ENCODE results near the gene ZPR1.

DNA sequence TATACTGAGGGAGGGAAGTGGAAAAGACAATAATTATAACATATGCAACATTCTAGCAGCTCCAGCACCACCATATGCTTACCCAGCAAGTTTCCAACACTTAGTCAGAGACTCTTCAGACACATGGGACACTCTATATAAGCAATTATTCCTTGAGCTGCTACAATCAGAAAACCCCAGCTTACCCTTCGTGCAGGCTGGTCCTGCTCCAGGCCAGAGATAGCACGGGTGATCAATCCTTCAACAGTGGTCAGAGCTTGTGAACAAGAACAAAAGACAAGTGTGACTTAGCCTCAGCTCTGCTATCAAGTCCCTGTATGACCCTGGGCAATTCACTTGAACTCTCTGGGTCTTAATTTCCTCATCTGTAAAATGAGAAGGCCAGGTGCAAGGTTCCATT is 1.5 kb downstream of the ZPR1 start:
- TF ChIP-seq POLR2A (IDR thresholded peaks at IDR 0.05) (no peak), CTCF (IDR thresholded peaks at IDR 0.05) (no peak)

Data from esophagus squamous epithelium (tissue), 4 donors.